CD4-positive, alpha-beta T cell treated with Interleukin-6 at 100 ng/mL for 8 hours (primary cell): ENCODE measurements around the gene NTN3.

Experiments used
- DNase-seq: peaks from one replicate; pipeline ENCODE4 v3.0.0-alpha.2; 2020; ENCODE audit warnings: mixed read lengths, low spot score

NTN3 gene

DNA sequence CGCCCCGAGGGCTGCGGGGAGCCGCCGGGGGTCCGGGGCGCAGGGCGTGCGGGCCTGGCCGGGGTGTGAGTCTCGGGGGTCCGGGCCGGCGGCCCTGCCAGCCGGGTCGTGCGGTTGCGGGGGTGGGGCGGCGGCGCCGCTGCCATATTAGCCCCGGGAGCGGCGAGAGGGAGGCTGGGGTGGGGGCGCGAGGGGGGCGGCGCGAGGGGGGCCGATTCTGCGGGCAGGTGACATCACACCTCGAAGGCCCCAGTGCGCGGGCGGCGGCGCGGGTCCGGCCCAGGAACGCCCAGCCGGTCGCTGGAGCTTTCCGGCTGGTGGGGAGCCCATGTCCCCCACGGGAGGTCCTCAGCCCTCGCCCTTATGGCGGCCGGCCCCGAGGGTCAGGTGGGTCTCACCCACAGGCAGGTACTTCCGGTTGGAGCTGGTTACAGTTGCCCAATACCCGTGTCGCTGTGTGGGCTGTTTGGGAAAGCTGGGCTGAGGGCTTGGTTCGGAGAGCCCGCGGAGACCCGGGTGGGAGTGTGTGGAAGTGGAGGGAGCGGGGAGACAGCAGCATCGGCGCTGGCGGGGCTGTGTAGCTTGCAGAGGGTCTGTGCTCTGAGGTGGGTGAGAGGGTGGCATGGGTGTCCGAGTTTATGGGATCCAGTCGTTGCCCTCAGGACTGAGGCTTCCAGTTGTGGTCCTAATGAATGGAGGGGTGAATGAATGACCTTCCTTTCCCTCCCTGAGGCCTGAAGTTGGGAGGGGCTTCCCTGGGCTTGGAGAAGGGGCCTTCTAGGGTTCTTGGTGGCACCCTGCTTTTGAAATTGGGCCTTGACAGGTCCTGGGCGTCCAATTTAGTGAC lies 43.5 kb downstream of the NTN3 start:
- no peak for DNase-seq

- DNase-seq, result no peak
Measured at GRCh38 chr16:2515180-2515851, 44.2 kb downstream of the NTN3 start.

- no peak for DNase-seq
Measured at GRCh38 chr16:2516391-2517240, 45.5 kb downstream of the NTN3 start.

DNA sequence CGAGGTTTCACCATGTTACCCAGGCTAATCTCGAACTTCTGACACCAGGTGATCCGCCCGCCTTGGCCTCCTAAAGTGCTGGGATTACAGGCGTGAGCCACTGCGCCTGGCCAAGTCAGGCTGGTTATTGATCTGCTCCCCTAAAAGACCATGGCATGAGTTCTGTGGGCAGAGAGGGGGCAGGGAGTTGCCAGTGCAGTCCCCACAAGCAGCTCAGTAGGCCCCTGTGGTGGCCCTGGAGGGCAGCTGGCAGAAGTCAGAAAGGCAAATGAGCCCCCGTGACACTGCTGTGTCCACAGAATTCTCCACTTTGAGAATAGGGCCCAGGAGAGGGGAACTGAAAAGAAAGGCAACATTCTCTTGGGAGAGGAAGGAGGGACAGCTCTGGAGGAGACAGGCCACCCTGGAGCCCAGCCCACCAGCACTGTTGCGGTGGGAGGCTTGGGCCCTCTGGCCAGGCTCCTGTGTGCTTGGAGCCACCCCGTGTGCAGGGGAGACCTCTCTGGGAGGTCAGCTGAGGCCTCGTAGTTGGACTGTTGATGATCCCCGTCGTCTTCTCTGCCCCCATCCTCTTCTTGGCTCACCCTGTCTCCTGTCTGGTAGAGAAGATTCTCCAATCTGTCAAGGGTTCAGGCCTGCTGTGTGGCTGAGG lies 47.0 kb downstream of the NTN3 start:
- no peak for DNase-seq

GRCh38 chr16:2518823-2519710 lies 48.0 kb downstream of the NTN3 start:
- DNase-seq, result peak; percentile 0

GRCh38 chr16:2519711-2520080 lies 48.6 kb downstream of the NTN3 start:
- peak; percentile 1 for DNase-seq

DNA sequence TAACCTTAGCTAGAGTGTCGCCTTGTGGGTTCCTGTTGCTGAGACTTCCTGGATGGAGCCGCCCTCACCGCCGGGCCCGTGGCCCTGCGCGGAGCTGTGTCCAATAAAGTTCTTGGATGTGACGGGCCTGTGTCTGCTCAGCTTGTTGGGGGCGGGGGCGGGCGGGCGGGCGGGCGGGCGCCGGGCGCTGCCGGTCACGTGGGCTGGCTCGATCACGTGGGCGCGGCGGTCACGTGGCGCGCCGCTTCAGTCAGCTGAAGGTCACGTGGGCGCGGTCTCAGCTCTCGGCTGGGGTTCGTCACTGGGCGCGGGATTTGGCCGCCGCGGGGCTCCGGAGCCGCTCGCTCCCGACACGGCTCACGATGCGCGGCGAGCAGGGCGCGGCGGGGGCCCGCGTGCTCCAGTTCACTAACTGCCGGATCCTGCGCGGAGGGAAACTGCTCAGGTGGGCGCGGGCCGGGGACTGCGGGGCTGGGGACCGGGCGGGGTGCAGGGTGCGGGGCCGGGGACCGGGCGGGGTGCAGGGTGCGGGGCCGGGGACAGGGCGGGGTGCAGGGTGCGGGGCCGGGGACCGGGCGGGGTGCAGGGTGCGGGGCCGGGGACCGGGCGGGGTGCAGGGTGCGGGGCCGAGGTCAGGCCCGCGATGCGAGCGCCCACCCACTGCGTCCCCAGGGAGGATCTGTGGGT lies 49.1 kb downstream of the NTN3 start, which contains the start of gene AMDHD2:
AMDHD2 (plus strand) TSS at position 275 of the 687 bp plus-strand sequence; CDS start at position 363, 88 bp downstream.
- peak; percentile 88 for DNase-seq

- peak; percentile 72 for DNase-seq
Measured at GRCh38 chr16:2520784-2521531, 49.9 kb downstream of the NTN3 start.
